HUDEP-2 (cell line): ENCODE data around the gene GIT2.
"Not testable (repeated sequence)": the region's sequence is repeated elsewhere in the genome, so short reads cannot be mapped to it uniquely, and the experiment has no call there.

ENCODE experiments used
- DNase-seq, 76 experiments: peaks; one replicate each; lab custom pipeline; 2025; ENCODE audit not compliant: unreplicated experiment in 76 of 76; lab: John Stamatoyannopoulos, UW

Gene GIT2

GRCh38 chr12:109926016-109926415 is 70.2 kb downstream of the GIT2 start:
- DNase-seq: no peak

- DNase-seq: no peak
Observed at GRCh38 chr12:109925185-109925840, 70.9 kb downstream of the GIT2 start.

GRCh38 chr12:109923481-109924245 is 72.5 kb downstream of the GIT2 start:
- no peak for DNase-seq

GRCh38 chr12:109923038-109923437 is 73.1 kb downstream of the GIT2 start:
- no peak for DNase-seq

- DNase-seq: no peak
Observed at GRCh38 chr12:109921982-109922381, 74.2 kb downstream of the GIT2 start.

GRCh38 chr12:109920261-109920780 is 75.8 kb downstream of the GIT2 start:
- no peak for DNase-seq

- DNase-seq: no peak
Observed at GRCh38 chr12:109919456-109919855, 76.7 kb downstream of the GIT2 start.

GRCh38 chr12:109916045-109916444 is 80.1 kb downstream of the GIT2 start:
- DNase-seq: no peak

- no peak for DNase-seq
Observed at GRCh38 chr12:109915171-109916040, 80.8 kb downstream of the GIT2 start.

GRCh38 chr12:109914461-109914860 is 81.7 kb downstream of the GIT2 start:
- DNase-seq: no peak

GRCh38 chr12:109912855-109913321 is 83.3 kb downstream of the GIT2 start:
- no peak for DNase-seq

- peak in 52 of 76 experiments; percentile 3 to 69 (median 29) for DNase-seq
Observed at GRCh38 chr12:109910969-109911348, 85.2 kb downstream of the GIT2 start.

GRCh38 chr12:109910254-109910968 is 85.8 kb downstream of the GIT2 start:
- no peak for DNase-seq

- DNase-seq: no peak
Observed at GRCh38 chr12:109905301-109905700, 90.9 kb downstream of the GIT2 start.

- DNase-seq: no peak
Observed at GRCh38 chr12:109902891-109903418, 93.2 kb downstream of the GIT2 start.

- peak in 5 of 76 experiments; percentile 5 to 41 (median 28) for DNase-seq
Observed at GRCh38 chr12:109900752-109901580, 95.2 kb downstream of the GIT2 start.

- peak in 73 of 76 experiments; percentile 6 to 80 (median 62) for DNase-seq
Observed at GRCh38 chr12:109899783-109900751, 96.1 kb downstream of the GIT2 start, which contains the start of gene TCHP. Gene TCHP (plus strand): TSS chr12:109900274. CDS start chr12:109903027, 2,753 bp downstream.

GRCh38 chr12:109899345-109899744 is 96.8 kb downstream of the GIT2 start:
- not testable (repeated sequence) for DNase-seq
